RCC 7860 (cell line): Measurements from ENCODE around the gene C12orf42.

ENCODE experiments used
- DNase-seq: peaks from one replicate; pipeline ENCODE4 v3.0.0-alpha.2; 2015; ENCODE audit warnings: low spot score
- FAIRE-seq: peaks from 2 replicates; lab custom pipeline; 2012; peaks lifted over from hg19 to GRCh38; lab: Jason Lieb, UNC

Gene C12orf42

DNA sequence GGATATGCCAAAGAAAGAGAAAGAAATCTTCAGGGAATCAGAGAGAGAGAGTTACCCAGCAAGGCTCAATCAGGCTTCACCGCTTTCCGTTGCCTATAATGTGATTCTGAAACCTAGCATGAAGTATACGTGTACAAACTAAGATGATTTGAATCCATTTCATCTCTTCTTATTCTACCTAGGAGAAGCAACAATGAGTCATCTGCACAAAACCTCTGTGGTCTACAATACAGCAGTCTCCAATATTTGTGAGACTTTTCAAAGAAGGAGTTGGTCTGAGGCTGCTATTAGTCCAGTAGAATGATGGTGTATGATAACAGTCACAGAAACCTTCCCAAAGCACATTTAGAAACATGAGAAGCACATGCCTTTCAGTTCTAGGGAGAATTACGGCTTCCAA lies 141.9 kb downstream of the C12orf42 start:
- no peak for FAIRE-seq
- no peak for DNase-seq

DNA sequence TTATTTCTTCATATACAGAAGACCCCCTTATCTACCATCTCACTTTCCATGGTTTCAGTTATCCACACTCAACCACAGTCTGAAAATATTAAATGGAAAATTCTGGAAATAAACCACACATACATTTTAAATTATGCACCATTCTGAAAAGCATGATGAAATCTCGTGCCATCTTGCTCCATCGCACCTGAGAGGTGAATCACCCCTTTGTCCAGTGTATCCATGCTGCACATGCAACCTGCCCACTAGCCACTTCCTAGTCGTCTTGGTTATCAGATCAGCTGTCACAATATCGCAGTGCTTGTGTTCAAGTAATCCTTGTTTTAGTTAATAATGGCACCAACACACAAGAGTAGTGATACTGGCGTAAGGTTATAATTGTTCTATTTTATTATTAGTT lies 145.7 kb downstream of the C12orf42 start:
- DNase-seq (no peak), FAIRE-seq (no peak)

DNA sequence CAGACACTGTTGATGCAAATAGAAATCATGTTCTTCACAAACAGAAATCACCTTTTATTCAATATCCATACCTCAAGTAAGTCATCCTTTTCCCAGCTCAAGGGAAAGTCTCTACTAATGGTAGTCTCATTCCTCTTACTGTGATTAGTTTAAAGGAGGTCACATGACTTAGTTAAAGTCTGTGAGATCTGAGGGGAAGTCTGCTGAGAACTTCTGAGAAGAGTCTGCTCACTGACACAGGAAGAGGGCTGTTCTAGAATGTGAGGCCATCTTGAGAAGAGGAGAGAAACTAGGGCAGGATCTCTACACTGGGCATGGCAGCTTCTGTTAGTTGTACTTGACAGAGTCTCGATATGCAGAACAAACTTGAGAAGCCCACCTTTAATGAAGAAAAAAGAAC lies 146.8 kb downstream of the C12orf42 start:
- no peak for FAIRE-seq
- DNase-seq, result no peak

DNA sequence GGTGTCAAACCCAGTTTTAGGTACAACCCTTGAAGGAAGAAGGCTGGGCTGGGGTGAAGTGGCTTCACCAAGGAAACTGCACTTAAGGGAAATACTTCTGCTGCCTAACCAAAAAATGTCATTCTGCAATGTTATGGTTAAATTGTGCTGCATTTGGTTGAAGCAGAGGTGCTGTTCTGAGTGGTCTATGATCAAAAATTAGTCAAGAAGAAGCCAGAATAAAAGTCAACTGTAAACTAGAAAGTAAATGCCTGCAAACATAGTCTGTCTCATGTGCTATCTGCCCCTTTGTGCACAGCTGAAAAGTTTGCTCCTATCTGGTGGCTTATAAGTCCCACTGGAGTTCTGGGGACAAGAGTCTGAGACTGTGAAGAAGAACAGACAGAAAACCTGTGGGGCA lies 158.8 kb downstream of the C12orf42 start:
- DNase-seq (no peak), FAIRE-seq (no peak)

DNA sequence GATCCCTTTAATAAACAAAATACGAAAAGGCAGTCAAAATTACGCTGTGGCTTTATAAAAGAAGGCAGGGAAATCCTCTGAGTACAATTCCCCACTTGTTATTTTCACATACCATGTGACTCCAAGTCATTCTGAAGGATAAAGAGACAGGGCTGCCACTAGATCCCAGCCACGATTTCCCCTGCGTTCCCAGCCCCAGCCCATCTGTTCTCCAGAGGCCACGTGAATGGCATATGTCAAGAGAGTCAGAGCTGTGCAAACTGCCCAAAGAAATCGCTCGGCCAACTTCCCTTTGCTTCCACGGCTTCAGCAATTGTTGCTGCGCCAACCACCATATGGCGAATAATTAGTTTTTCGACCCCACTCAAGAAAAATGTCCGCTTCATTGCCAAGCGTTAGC lies 161.3 kb downstream of the C12orf42 start:
- no peak for FAIRE-seq
- no peak for DNase-seq

GRCh38 chr12:103333676-103334075 lies 162.1 kb downstream of the C12orf42 start:
- no peak for DNase-seq
- no peak for FAIRE-seq

DNA sequence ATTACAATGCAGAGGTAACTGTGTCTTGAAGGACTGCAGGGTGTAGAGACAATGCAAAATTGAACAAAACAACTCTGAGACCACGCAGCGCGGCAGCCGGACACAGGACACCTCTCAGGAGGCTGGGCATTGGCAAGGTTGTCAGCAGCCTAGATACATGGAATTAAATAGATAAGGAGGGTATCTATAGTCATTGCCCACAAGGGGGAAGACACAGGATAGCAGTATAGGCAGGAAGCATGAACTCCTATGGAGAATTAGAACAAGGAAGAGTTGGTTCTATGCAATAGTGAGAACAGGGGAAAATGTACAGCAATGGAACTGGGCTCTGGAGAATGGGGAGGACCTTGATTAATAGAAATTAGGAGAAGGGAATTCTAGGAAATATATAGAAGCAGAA lies 164.1 kb downstream of the C12orf42 start:
- DNase-seq (no peak), FAIRE-seq (no peak)

GRCh38 chr12:103330672-103331071 lies 165.1 kb downstream of the C12orf42 start:
- no peak for FAIRE-seq
- no peak for DNase-seq

DNA sequence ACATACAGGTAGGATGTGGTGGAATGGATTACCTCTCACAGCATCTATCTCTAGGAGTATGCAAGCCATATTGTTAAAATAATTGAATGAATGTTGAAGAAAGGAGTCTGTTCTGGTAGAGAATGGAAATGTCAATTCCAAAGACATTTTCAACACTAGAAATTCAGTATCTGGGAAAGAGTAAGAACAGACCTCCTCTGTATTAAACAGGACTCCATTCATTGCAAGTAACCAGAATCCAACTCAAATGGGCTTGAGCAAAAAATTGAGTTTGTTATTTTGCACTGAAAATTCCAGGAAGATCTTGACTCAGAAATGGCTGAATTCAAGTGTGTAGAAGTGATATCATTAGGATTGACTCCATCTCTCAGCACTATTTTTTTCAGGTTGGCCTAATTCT lies 168.1 kb downstream of the C12orf42 start:
- FAIRE-seq (no peak), DNase-seq (no peak)

DNA sequence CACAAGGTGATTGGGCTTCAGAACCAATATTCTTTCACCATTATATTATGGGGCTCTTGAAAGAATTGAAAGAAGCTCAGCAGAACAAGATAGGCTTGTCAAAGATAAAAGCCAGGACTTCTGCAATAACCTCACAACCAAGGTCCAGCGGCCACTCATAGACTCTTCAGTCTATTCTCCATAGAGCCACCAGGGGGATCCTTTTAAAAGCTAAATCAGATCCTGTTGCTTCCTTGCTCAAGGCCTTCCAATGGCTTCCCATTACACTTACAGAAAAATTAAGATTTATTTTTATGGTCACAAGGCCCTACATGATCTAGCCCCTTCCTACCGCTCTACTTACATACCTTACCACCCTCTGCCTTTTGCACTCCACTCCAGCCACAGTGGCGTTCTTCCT lies 169.6 kb downstream of the C12orf42 start:
- FAIRE-seq (no peak), DNase-seq (no peak)

GRCh38 chr12:103318566-103318965 lies 177.2 kb downstream of the C12orf42 start:
- FAIRE-seq, result no peak
- DNase-seq, result no peak

DNA sequence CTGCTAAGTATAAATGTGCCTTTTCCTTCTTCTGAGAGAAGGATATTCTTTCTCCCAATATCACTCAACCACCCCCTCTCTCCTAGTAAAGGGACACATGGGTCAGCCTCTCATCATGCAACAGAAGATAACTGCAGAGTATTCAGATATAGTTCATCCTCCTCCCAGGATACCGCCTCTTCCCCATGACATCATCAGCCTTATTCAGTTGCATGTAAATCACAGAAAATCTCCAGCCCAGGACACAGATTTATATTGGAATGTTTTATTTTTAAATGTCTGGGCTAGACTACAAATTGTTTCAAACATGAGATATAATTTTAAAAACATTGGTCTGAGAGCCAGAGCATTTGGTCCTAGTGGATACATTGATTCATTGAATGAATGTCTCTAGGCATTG lies 178.5 kb downstream of the C12orf42 start:
- no peak for FAIRE-seq
- no peak for DNase-seq

- no peak for DNase-seq
- FAIRE-seq, result no peak
These were observed 181.0 kb downstream of the C12orf42 start for GRCh38 chr12:103314786-103315185.

DNA sequence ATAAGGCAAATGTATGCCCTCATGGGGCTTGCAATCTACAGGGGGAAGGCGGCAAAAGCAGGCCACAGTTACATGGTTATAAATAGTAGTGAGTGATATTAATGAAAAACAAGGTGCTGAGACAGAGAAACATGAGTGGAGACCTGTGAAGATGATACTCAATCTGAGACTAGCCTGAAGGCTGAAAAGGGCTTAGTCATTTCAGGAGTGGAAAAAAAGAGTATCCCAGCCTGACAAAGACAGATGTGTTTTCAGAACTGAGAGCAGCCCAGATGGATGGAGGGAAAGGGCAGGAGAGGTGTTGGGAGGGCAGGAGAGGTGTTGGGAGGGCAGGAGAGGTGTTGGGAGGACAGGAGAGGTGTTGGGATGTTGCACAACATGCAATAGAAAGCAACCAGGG lies 181.9 kb downstream of the C12orf42 start:
- DNase-seq (no peak), FAIRE-seq (no peak)

DNA sequence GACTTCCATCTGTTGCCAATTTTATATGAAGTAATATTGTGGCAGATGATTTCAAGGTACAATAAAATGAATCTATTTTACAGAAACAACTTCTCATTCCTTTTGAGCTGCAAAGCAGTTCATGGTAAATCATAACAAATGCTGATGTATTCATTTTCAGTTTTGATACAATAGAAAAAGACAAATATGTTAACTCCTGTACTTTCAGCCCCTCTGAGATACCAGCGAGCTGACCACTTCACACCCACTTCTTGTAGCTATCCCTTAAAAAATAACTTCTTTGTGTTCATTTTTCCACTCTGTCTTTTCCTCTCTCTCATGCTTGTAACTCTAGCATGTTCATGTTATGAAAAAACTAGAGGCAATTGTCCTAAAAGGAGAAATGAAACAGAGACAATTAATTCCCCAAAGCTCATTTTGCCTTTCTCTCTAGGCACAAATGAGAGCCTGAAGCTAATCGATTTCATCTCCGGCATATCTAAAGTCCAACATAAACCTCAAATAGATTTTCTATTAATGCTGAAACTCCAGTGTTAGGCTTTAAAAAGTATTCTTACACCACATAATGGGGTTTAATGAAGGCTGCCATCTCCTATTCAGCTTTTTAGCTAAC lies 182.9 kb downstream of the C12orf42 start:
- FAIRE-seq, result no peak
- DNase-seq, result no peak

DNA sequence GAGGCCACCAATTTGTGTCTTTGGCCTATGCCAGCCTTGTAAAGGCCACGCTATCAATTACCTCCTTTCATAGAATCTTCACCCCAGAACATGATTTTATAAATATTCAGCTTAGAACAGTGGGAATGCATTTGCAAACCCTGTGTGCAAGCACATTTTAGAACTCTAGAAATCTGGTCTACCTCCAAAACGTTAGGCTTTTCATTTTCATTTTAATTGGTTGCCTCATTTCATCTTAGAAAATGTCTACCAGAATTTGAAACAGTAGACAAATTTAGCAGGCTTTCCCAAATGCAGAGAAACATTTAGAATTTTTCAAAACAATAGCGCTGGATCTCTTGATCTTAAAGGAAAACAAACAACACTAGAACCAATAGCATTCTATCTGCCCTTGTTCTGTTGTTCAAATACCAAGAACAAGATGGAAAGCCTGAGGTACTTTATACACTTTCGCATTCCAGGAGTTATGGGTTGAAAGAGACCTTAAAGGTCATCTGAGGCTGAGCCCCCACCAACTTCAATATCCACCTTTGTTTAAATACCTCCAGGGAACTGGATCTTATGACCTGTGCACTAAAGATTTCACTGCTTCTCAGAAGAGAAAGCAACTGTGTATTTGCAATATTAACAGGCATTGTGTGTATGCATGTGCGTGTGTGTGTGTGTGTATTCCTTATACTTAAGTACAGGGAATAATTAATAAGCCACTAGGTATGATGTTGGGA lies 185.1 kb downstream of the C12orf42 start:
- no peak for DNase-seq
- FAIRE-seq, result no peak

DNA sequence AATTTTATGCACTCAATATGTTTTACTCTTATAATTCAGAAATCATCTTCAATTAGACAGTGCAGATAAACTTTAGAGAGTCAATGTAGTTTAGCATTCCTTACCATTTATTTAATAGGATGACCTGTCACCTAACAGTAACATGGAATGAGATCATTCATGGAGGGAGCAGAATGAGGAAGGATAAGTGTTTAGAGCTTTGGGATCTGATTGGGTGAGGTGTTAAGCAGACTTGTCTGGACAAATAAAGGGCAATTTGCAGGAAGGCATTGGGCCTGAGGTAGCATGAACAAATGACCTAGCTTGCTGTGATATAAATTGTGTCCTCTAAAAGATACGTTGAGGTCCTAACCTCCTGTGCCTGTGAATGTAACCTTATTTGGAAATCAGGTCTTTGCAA lies 187.4 kb downstream of the C12orf42 start:
- FAIRE-seq (no peak), DNase-seq (no peak)

DNA sequence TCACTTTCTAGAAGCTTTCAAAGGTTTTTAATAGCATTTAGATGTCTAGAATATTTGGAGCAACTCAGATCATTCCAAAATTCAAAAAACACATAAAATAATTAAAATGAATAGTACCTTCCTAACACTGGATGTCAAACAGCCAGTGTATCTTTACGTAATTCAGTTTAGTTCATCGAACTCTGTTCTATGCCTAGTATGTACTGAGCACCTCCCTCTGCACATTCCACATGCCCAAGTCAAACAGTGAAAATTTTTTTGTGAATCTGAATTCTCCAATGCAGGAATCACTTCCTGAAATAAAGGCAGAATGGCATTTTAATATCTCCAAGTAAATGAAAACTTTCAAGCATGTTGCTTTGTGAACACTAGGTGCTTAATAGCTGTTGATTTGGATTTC lies 192.3 kb downstream of the C12orf42 start:
- DNase-seq, result no peak
- FAIRE-seq, result no peak

DNA sequence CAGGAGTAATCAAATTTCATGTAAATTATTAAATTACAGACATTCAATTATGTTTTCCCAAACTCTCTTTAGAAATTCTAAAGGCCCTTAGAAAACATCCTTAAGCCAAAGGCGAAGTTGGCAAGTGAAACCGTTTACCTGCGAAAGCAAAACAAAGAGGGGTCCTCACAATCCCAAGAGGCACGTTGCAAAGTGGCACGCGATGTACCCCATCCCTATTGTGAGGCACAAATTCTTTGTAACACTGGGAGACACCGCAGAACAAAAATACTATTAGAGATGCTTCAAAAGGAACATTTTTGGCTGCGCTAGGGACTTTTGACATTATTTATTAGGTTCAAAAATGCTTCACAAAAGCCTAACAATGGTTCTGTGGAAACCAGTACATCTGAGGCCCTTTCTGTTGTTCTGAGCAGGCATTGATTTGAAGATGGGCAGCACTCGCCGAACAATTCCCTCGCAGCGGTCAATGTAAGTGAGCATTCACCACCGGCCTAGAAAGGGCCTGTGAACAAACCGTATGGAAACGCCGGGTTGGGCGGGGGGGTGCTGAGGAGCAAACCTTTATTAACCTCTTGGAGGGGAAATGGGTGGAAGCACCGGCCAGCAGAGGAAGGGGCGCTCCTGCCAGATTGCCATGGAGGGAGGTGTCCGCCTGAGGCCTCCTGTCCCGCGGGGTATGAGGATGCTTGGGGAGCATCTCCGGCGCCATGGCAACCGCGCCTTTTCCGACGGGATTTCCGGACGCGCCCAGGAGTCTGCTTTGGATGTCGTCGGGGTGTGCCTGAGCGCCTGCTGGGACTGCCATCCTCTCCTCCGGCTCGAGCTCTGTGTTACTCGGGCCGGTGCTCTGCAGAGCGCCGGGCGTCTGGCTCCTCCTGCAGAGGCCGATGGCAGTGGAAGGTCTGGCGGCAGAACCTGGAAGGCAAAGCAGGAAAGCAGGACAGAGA lies 193.9 kb downstream of the C12orf42 start:
- no peak for DNase-seq
- no peak for FAIRE-seq

- FAIRE-seq (no peak), DNase-seq (no peak)
These were observed 207.8 kb downstream of the C12orf42 start for GRCh38 chr12:103288016-103288415.

DNA sequence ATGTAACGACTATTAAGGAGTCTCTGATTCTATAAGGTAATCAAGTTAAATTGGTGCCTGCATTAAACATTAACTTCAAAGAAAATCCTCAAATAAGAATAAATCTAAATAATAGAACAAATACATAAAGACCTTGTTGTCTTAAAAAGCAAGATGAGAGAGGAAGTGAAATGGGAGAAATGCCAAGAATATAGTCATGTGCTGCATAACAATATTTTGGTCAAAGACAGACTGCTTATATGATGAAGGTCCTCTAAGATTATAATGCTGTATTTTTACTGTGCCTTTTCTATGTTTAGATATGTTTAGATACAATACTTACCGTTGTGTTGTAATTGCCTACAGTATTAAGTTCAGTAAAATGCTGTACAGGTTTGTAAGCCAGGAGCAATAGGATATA lies 213.6 kb downstream of the C12orf42 start:
- FAIRE-seq (no peak), DNase-seq (no peak)

- FAIRE-seq, result no peak
- no peak for DNase-seq
These were observed 216.3 kb downstream of the C12orf42 start for GRCh38 chr12:103279444-103279843.
